ENCODE data around the gene STAMBP. TPM values are rescaled to one million over a fixed set of nuclear protein-coding genes. Genes with fewer than 3 reads are reported as not detected.

Gene STAMBP
- total and polyA plus RNA-seq, 9 of the 15 experiments (the other 6 are each of a cell fraction or from before 2014, with no cell fraction given), result 36.9 to 75.2 (median 48.8) TPM

DNA sequence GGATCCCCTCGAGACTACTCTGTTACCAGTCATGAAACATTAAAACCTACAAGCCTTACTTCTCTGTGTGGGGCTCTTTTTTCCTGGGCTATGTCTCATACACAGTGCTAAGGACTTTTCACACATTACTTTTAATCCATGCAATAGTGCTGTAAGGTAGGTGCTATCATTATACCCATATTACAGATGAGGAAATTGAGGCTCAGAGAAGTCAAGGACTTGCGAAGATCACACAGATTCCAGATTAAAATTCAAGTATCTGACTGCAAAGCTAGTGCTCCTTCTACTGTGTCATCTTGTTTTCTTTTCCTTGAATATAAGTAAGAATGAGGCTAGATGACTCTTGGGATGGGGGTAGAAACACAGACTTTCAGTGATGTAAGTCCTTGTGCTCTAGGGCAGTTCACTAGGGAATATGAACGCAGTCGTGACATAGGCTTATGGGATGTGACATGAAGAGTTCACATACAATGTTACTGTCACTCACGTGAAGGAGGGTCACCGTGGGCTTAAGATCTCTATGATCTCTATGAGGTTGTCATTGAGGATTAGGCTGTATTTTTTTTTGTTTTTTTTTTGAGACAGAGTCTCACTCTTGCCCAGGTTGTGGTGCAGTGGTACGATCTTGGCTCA is 91.0 kb downstream of the STAMBP start (continued):
- TF ChIP-seq, protein P1, sequence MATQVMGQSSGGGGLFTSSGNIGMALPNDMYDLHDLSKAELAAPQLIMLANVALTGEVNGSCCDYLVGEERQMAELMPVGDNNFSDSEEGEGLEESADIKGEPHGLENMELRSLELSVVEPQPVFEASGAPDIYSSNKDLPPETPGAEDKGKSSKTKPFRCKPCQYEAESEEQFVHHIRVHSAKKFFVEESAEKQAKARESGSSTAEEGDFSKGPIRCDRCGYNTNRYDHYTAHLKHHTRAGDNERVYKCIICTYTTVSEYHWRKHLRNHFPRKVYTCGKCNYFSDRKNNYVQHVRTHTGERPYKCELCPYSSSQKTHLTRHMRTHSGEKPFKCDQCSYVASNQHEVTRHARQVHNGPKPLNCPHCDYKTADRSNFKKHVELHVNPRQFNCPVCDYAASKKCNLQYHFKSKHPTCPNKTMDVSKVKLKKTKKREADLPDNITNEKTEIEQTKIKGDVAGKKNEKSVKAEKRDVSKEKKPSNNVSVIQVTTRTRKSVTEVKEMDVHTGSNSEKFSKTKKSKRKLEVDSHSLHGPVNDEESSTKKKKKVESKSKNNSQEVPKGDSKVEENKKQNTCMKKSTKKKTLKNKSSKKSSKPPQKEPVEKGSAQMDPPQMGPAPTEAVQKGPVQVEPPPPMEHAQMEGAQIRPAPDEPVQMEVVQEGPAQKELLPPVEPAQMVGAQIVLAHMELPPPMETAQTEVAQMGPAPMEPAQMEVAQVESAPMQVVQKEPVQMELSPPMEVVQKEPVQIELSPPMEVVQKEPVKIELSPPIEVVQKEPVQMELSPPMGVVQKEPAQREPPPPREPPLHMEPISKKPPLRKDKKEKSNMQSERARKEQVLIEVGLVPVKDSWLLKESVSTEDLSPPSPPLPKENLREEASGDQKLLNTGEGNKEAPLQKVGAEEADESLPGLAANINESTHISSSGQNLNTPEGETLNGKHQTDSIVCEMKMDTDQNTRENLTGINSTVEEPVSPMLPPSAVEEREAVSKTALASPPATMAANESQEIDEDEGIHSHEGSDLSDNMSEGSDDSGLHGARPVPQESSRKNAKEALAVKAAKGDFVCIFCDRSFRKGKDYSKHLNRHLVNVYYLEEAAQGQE (IDR thresholded peaks at IDR 0.05; ENCODE audit: borderline replicate concordance), result no peak
- TF ChIP-seq, protein P1 (CRISPR knock-in tag; IDR thresholded peaks at IDR 0.05; ENCODE audit: low read depth), result no peak
- TF ChIP-seq ADNP (tag; IDR thresholded peaks at IDR 0.05) (peak; percentile 57; the same call in 1 of the 2 replicates), ZNF24 (IDR thresholded peaks at IDR 0.05) (no peak), HDAC2 (IDR thresholded peaks at IDR 0.05) (0 out of 2 replicates have a peak, but pooled peaks have one; percentile 44), ETV6 (IDR thresholded peaks at IDR 0.05; ENCODE audit: borderline replicate concordance in 1 of 2, low read depth in 2 of 2, low read length in 1 of 2) (no peak), ETV6 (CRISPR knock-in tag; IDR thresholded peaks at IDR 0.05; ENCODE audit: borderline replicate concordance) (no peak), BCOR (IDR thresholded peaks at IDR 0.05) (peak; percentile 77), ZBED1 (IDR thresholded peaks at IDR 0.05) (no peak), MTA2 (IDR thresholded peaks at IDR 0.05; ENCODE audit: low read depth) (no peak), ZNF766 (CRISPR knock-in tag; conservative IDR thresholded peaks at IDR 0.05) (no peak), MEF2A (IDR thresholded peaks at IDR 0.05; ENCODE audit: control insufficient read depth, low read depth, low read length) (no peak), KLF16 (IDR thresholded peaks at IDR 0.05) (no peak), TAL1 (IDR thresholded peaks at IDR 0.05) (no peak), ZKSCAN3 (CRISPR knock-in tag; IDR thresholded peaks at IDR 0.05) (no peak)
- TF ChIP-seq, protein P2, sequence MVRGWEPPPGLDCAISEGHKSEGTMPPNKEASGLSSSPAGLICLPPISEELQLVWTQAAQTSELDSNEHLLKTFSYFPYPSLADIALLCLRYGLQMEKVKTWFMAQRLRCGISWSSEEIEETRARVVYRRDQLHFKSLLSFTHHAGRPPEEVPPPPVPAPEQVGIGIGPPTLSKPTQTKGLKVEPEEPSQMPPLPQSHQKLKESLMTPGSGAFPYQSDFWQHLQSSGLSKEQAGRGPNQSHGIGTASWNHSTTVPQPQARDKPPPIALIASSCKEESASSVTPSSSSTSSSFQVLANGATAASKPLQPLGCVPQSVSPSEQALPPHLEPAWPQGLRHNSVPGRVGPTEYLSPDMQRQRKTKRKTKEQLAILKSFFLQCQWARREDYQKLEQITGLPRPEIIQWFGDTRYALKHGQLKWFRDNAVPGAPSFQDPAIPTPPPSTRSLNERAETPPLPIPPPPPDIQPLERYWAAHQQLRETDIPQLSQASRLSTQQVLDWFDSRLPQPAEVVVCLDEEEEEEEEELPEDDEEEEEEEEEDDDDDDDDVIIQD (CRISPR knock-in tag; IDR thresholded peaks at IDR 0.05), result no peak
- TF ChIP-seq, protein P3, sequence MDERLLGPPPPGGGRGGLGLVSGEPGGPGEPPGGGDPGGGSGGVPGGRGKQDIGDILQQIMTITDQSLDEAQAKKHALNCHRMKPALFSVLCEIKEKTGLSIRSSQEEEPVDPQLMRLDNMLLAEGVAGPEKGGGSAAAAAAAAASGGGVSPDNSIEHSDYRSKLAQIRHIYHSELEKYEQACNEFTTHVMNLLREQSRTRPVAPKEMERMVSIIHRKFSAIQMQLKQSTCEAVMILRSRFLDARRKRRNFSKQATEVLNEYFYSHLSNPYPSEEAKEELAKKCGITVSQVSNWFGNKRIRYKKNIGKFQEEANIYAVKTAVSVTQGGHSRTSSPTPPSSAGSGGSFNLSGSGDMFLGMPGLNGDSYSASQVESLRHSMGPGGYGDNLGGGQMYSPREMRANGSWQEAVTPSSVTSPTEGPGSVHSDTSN (CRISPR knock-in tag; IDR thresholded peaks at IDR 0.05; ENCODE audit: low read depth), result no peak
- TF ChIP-seq, protein P3 (tag; conservative IDR thresholded peaks at IDR 0.05; ENCODE audit: low read depth), result no peak
- TF ChIP-seq, protein P4, sequence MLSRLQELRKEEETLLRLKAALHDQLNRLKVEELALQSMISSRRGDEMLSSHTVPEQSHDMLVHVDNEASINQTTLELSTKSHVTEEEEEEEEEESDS (CRISPR knock-in tag; IDR thresholded peaks at IDR 0.05), result no peak
